B cell (primary cell): ENCODE measurements around the gene BCL11A. TPM values are rescaled to one million over a fixed set of nuclear protein-coding genes. Genes with fewer than 3 reads are reported as not detected.

Experiments used
- ATAC-seq: fragments of 200-7000 bp; cut with Tn5 transposase; one replicate; pipeline ENCODE4 v1.10.0; 2021; ENCODE audit warnings: low read depth, mild to moderate bottlenecking, moderate number of reproducible peaks, moderate library complexity
- CTCF ChIA-PET: fragments of 350-600 bp; sonication (Branson Sonifier 250); formaldehyde crosslinking; loops from one replicate; lab custom pipeline; 2021; ENCODE audit warnings: antibody characterized with exemption, inconsistent platforms; lab: Charles Lee
- POLR2A ChIA-PET: fragments of 350-600 bp; sonication (Branson Sonifier 250); formaldehyde crosslinking; loops from one replicate; lab custom pipeline; 2021; ENCODE audit warnings: antibody characterized with exemption; lab: Charles Lee
- DNase-seq: peaks from one replicate; pipeline ENCODE4 v3.0.0; 2013
- H2AFZ ChIP-seq: 2 replicates; pipeline ENCODE4 v1.6.1; 2012; ENCODE audit warnings: mild to moderate bottlenecking, low read depth, low read length; ENCODE audit not compliant: insufficient read depth, poor library complexity, severe bottlenecking
- H3K27ac ChIP-seq, 2 donors: 1 replicate in 1 of 2; 2 replicates in 1 of 2; pipeline ENCODE4 v1.5.1; 2012 to 2013; ENCODE audit warnings: low read length in 2 of 2, mild to moderate bottlenecking in 2 of 2, moderate library complexity in 1 of 2
- H3K27me3 ChIP-seq, 4 experiments: fragments of 200-600 bp in 1 of 4; sonication (generic) in 1 of 4; replicated peaks in 1 of 4; 1 replicate in 2 of 4; 2 replicates in 2 of 4; pipeline versions ENCODE4 v1.6.1 to v1.7.0; 2013 to 2016; ENCODE audit warnings: low read length in 3 of 4, mild to moderate bottlenecking in 2 of 4, mixed read lengths in 1 of 4, moderate library complexity in 1 of 4; ENCODE audit not compliant: insufficient read depth in 4 of 4, control insufficient read depth in 3 of 4; ENCODE audit errors: control extremely low read depth in 1 of 4
- H3K36me3 ChIP-seq, 2 experiments: replicated peaks in 1 of 2; 1 replicate in 1 of 2; 2 replicates in 1 of 2; pipeline versions ENCODE4 v1.6.1 to v1.7.1; 2013; ENCODE audit warnings: low read length in 1 of 2; ENCODE audit not compliant: insufficient read depth in 2 of 2, control insufficient read depth in 1 of 2; ENCODE audit errors: control extremely low read depth in 1 of 2, extremely low read depth in 1 of 2
- H3K4me1 ChIP-seq, 2 donors: fragments of 200-600 bp in 1 of 2; sonication (generic) in 1 of 2; 1 replicate in 1 of 2; 2 replicates in 1 of 2; pipeline versions ENCODE4 v1.5.1 to v1.6.1; 2013 to 2017; ENCODE audit warnings: low read length in 2 of 2; ENCODE audit not compliant: control insufficient read depth in 2 of 2, insufficient read depth in 2 of 2
- H3K4me2 ChIP-seq: replicated peaks from 2 replicates; pipeline ENCODE3; 2012; ENCODE audit warnings: mild to moderate bottlenecking, low read depth, low read length; ENCODE audit not compliant: poor library complexity, severe bottlenecking
- H3K4me3 ChIP-seq, 5 experiments: fragments of 200-600 bp in 1 of 5; sonication (generic) in 1 of 5; 1 replicate in 3 of 5; 2 replicates in 2 of 5; pipeline versions ENCODE4 v1.5.1 to v1.7.0; 2011 to 2016; ENCODE audit warnings: low read length in 4 of 5, mild to moderate bottlenecking in 4 of 5, low read depth in 2 of 5, control low read depth in 1 of 5, moderate library complexity in 1 of 5; ENCODE audit not compliant: insufficient read depth in 1 of 5; ENCODE audit errors: control extremely low read depth in 1 of 5, extremely low read depth in 1 of 5
- H3K79me2 ChIP-seq: fragments of 200-600 bp; sonication (generic); one replicate; pipeline ENCODE4 v1.6.0; 2016; ENCODE audit warnings: low read length; ENCODE audit not compliant: control insufficient read depth, insufficient read depth
- H3K9ac ChIP-seq: fragments of 200-600 bp; sonication (generic); 2 replicates; pipeline ENCODE4 v1.6.1; 2017; ENCODE audit warnings: mild to moderate bottlenecking, low read length, moderate library complexity
- H3K9me3 ChIP-seq, 3 donors: one replicate each; pipeline versions ENCODE4 v1.6.1 to v1.7.1; 2013; ENCODE audit warnings: low read length in 2 of 3; ENCODE audit not compliant: control insufficient read depth in 2 of 3, insufficient read depth in 1 of 3; ENCODE audit errors: control extremely low read depth in 1 of 3
- H4K20me1 ChIP-seq: 2 replicates; pipeline ENCODE4 v1.6.0; 2012; ENCODE audit warnings: mild to moderate bottlenecking, low read length; ENCODE audit not compliant: insufficient read depth, control insufficient read depth, poor library complexity, severe bottlenecking
- H3K27ac Mint-ChIP-seq: one replicate; pipeline ENCODE4 v1.8.0; 2021; ENCODE audit warnings: mixed read lengths
- H3K27me3 Mint-ChIP-seq: one replicate; pipeline ENCODE4 v1.8.0; 2021; ENCODE audit warnings: mixed read lengths
- H3K4me1 Mint-ChIP-seq: one replicate; pipeline ENCODE4 v1.8.0; 2021; ENCODE audit warnings: mixed read lengths
- H3K4me3 Mint-ChIP-seq: one replicate; pipeline ENCODE4 v1.8.0; 2021; ENCODE audit warnings: mixed read lengths
- H3K9me3 Mint-ChIP-seq: one replicate; pipeline ENCODE4 v1.8.0; 2022; ENCODE audit warnings: mixed read lengths; ENCODE audit not compliant: insufficient read depth
- CTCF ChIP-seq: fragments of 200-600 bp; IDR thresholded peaks from one replicate; pipeline ENCODE4 v1.8.0; 2022; ENCODE audit warnings: antibody characterized with exemption, mild to moderate bottlenecking
- EZH2 ChIP-seq: IDR thresholded peaks from 2 replicates; pipeline ENCODE4 v1.6.1; 2012; ENCODE audit warnings: borderline replicate concordance, low read depth, mild to moderate bottlenecking, moderate library complexity, low read length; ENCODE audit not compliant: insufficient read depth, poor library complexity, severe bottlenecking
- WGBS: methylation state at CpG from one replicate; pipeline ENCODE4 v1.1.5; 2013; ENCODE audit warnings: missing lambda C conversion rate; ENCODE audit not compliant: insufficient coverage; 5-methylcytosine and 5-hydroxymethylcytosine counted together
- intact Hi-C: fragments of 100-400 bp; cut with micrococcal nuclease; formaldehyde crosslinking; loops from one replicate; pipeline ENCODE4 v1.10.0; 2022
- polyA plus RNA-seq: library from polyadenylated mRNA; depleted of rRNA; stranded (reverse); fragments of >200 nt; gene quantifications from 2 replicates; pipeline ENCODE4 v1.2.3, GENCODE V29; 2012
- total RNA-seq, 2 donors: library from RNA; stranded (reverse); fragments of 120-200 nt in 1 of 2; gene quantifications; 1 replicate in 1 of 2; 2 replicates in 1 of 2; pipeline versions ENCODE4 v1.2.3 to v1.2.4, GENCODE V29; 2013 to 2022

Gene BCL11A
- total and polyA plus RNA-seq, 2 donors (not counting 1 experiment from before 2014, with no cell fraction given), result 81.8 to 383 TPM

- Histone ChIP-seq H3K36me3 (peaks cover 0 to 96% of the 10 kb centered on the region in 2 experiments), H3K27ac (no peak overlapping the region), H3K4me2 (no peak overlapping the region), H3K9ac (no peak overlapping the region), H3K9me3 (peaks cover 0 to 8% (median 0%) of the 10 kb centered on the region in 3 donors), H3K4me1 (peaks cover 22% of the 10 kb centered on the region in 2 donors), H3K27me3 (no peaks in the 10 kb centered on the region), H3K79me2 (peaks cover 92% of the 10 kb centered on the region), H4K20me1 (peaks cover 5% of the 10 kb centered on the region), H3K4me3 (no peak overlapping the region), H2AFZ (no peak overlapping the region)
- 97% methylated on average over 76 of the region's 76 CpGs for WGBS
- Mint-ChIP-seq H3K4me3 (no peak overlapping the region), H3K27ac (peak overlapping the region; percentile 65), H3K27me3 (no peaks in the 10 kb centered on the region), H3K9me3 (no peaks in the 10 kb centered on the region), H3K4me1 (peaks cover 56% of the 10 kb centered on the region)
- CTCF ChIA-PET, result interaction anchor here (1.1 to 1.2 kb wide), 2 partner anchors 89 to 95 kb away, joined by 3 read pairs; no protein-coding TSS in a partner anchor
- ATAC-seq (no peak), DNase-seq (no peak)
- intact Hi-C loops, result no loop called here
- TF ChIP-seq EZH2 (no peak), CTCF (no peak)
- POLR2A ChIA-PET, result interaction anchor here (1.4 kb wide), 1 partner anchor 35 kb away, joined by 3 read pairs; no protein-coding TSS in a partner anchor
These were observed 92.7 kb downstream of the BCL11A start for GRCh38 chr2:60460577-60461420.

- peaks cover 15 to 21% of the 10 kb centered on the region in 2 donors for H3K4me1 ChIP-seq
- no CpG with 5 or more reads among the region's 5 CpGs for WGBS
These were observed 93.6 kb downstream of the BCL11A start for GRCh38 chr2:60459851-60460250.

More at GRCh38 chr2:60459851-60460250, 93.6 kb downstream of the BCL11A start:
- Histone ChIP-seq H3K4me3 (no peak overlapping the region), H3K36me3 (peaks cover 0 to 94% of the 10 kb centered on the region in 2 experiments), H3K79me2 (peaks cover 89% of the 10 kb centered on the region), H3K27ac (peak overlapping the region in 1 of 2 donors; percentile 52), H3K9me3 (peaks cover 0 to 8% (median 0%) of the 10 kb centered on the region in 3 donors), H3K9ac (no peak overlapping the region), H3K27me3 (no peaks in the 10 kb centered on the region), H4K20me1 (peaks cover 5% of the 10 kb centered on the region), H3K4me2 (no peak overlapping the region), H2AFZ (no peak overlapping the region)
- H3K27ac Mint-ChIP-seq, result peak overlapping the region; percentile 68
- intact Hi-C loops, result no loop called here
- ChIA-PET CTCF (interaction anchor here (0.6 to 2.3 kb wide), 5 partner anchors 20 to 179 kb away, joined by 3 to 10 read pairs (median 3); no protein-coding TSS in a partner anchor), POLR2A (interaction anchor here (1.4 kb wide), 2 partner anchors 20 to 36 kb away, joined by 3 read pairs; no protein-coding TSS in a partner anchor)
- DNase-seq (no peak), ATAC-seq (no peak)
- H3K27me3 Mint-ChIP-seq, result no peaks in the 10 kb centered on the region
- TF ChIP-seq CTCF, result no peak
- no peak for TF ChIP-seq EZH2
- no peak overlapping the region for H3K4me3 Mint-ChIP-seq
- H3K4me1 Mint-ChIP-seq, result peaks cover 53% of the 10 kb centered on the region
- no peaks in the 10 kb centered on the region for H3K9me3 Mint-ChIP-seq
